WTC11 (cell line): ENCODE results near the gene ERC2. TPM values are rescaled to one million over a fixed set of nuclear protein-coding genes. Genes with fewer than 3 reads are reported as not detected.

ENCODE experiments used
- ATAC-seq: fragments of 200-7000 bp; cut with Tn5 transposase; 2 replicates; pipeline ENCODE4 v1.10.0; 2021; ENCODE audit warnings: mild to moderate bottlenecking, moderate library complexity
- CTCF ChIA-PET: fragments of 300-600 bp; sonication (Branson Sonifier 250); formaldehyde crosslinking; loops from one replicate; lab custom pipeline; 2021; ENCODE audit warnings: antibody characterized with exemption; lab: Charles Lee
- POLR2A ChIA-PET: fragments of 350-600 bp; sonication (Branson Sonifier 250); formaldehyde crosslinking; loops from one replicate; lab custom pipeline; 2021; ENCODE audit warnings: antibody characterized with exemption; lab: Charles Lee
- DNase-seq: peaks from one replicate; pipeline ENCODE4 v3.0.0; 2021; ENCODE audit warnings: low spot score
- H3K27ac Mint-ChIP-seq: 2 replicates; pipeline ENCODE4 v1.8.0; 2021; ENCODE audit warnings: mixed read lengths
- H3K27me3 Mint-ChIP-seq: 2 replicates; pipeline ENCODE4 v1.8.0; 2021; ENCODE audit warnings: low read depth, mild to moderate bottlenecking, moderate library complexity, mixed read lengths
- H3K36me3 Mint-ChIP-seq: 2 replicates; pipeline ENCODE4 v1.8.0; 2021; ENCODE audit warnings: mixed read lengths
- H3K4me1 Mint-ChIP-seq: 2 replicates; pipeline ENCODE4 v1.8.0; 2022; ENCODE audit warnings: mixed read lengths
- H3K4me3 Mint-ChIP-seq: 2 replicates; pipeline ENCODE4 v1.8.0; 2021; ENCODE audit warnings: mild to moderate bottlenecking, moderate library complexity, mixed read lengths
- H3K9me3 Mint-ChIP-seq: 2 replicates; pipeline ENCODE4 v1.8.0; 2021; ENCODE audit warnings: mixed read lengths
- AR ChIP-seq: fragments of 250-450 bp; sonication (Bioruptor Pico); IDR thresholded peaks from 2 replicates; pipeline ENCODE4 v1.9.0; 2021; ENCODE audit warnings: mild to moderate bottlenecking
- ATF1 ChIP-seq: sonication (generic); formaldehyde crosslinking; IDR thresholded peaks from 2 replicates; pipeline ENCODE4 v1.8.1; 2023; ENCODE audit warnings: mild to moderate bottlenecking, moderate library complexity, missing genetic modification reagents
- CDX4 ChIP-seq: fragments of 250-450 bp; sonication (Bioruptor Pico); IDR thresholded peaks from 2 replicates; pipeline ENCODE4 v1.9.0; 2021; ENCODE audit warnings: moderate library complexity, mild to moderate bottlenecking, inconsistent platforms, borderline replicate concordance
- MYBL2 ChIP-seq: sonication (generic); formaldehyde crosslinking; IDR thresholded peaks from 2 replicates; pipeline ENCODE4 v1.8.1; 2023; ENCODE audit warnings: mild to moderate bottlenecking, moderate library complexity, missing genetic modification reagents
- NFE2L1 ChIP-seq: sonication (generic); formaldehyde crosslinking; IDR thresholded peaks from 2 replicates; pipeline ENCODE4 v1.8.1; 2023; ENCODE audit warnings: missing genetic modification reagents
- PRDM15 ChIP-seq: sonication (generic); formaldehyde crosslinking; IDR thresholded peaks from 2 replicates; pipeline ENCODE4 v1.8.0; 2022; ENCODE audit warnings: missing genetic modification reagents
- STAT6 ChIP-seq: sonication (generic); formaldehyde crosslinking; conservative IDR thresholded peaks from 2 replicates; pipeline ENCODE4 v1.8.1; 2023; ENCODE audit warnings: mild to moderate bottlenecking, low read depth, missing genetic modification reagents, moderate library complexity
- TEAD4 ChIP-seq: sonication (generic); formaldehyde crosslinking; IDR thresholded peaks from 2 replicates; pipeline ENCODE4 v1.8.0; 2022; ENCODE audit warnings: mild to moderate bottlenecking, missing genetic modification reagents
- USF1 ChIP-seq: sonication (generic); formaldehyde crosslinking; IDR thresholded peaks from 2 replicates; pipeline ENCODE4 v1.8.0; 2022; ENCODE audit warnings: mild to moderate bottlenecking, missing genetic modification reagents
- ZNF396 ChIP-seq: fragments of 250-450 bp; sonication (Bioruptor Pico); IDR thresholded peaks from 2 replicates; pipeline ENCODE4 v1.8.0; 2021; ENCODE audit warnings: mild to moderate bottlenecking, moderate library complexity, borderline replicate concordance
- ZSCAN18 ChIP-seq: fragments of 250-450 bp; sonication (Bioruptor Pico); IDR thresholded peaks from 2 replicates; pipeline ENCODE4 v2.1.2; 2022; ENCODE audit warnings: mild to moderate bottlenecking, moderate library complexity
- total RNA-seq: library from RNA; stranded (reverse); gene quantifications from 3 replicates; pipeline ENCODE4 v1.2.3, GENCODE V29; 2021

ERC2 gene
- total RNA-seq, 1 experiment from 2014 or later: 23.5 TPM

- ATAC-seq (no peak), DNase-seq (no peak)
- ChIA-PET CTCF (interaction anchor here (1.4 kb wide), 1 partner anchor 115 kb away, joined by 6 read pairs; no protein-coding TSS in a partner anchor), POLR2A (no interaction called here)
- Mint-ChIP-seq H3K36me3 (no peaks in the 10 kb centered on the region), H3K9me3 (no peaks in the 10 kb centered on the region), H3K27ac (no peak overlapping the region), H3K4me3 (no peak overlapping the region), H3K27me3 (no peaks in the 10 kb centered on the region), H3K4me1 (peaks cover 20% of the 10 kb centered on the region)
- TF ChIP-seq TEAD4 (CRISPR knock-in tag) (no peak), MYBL2 (CRISPR knock-in tag) (no peak), CDX4 (CRISPR knock-in tag) (no peak), NFE2L1 (CRISPR knock-in tag) (no peak), ZNF396 (CRISPR knock-in tag) (no peak), USF1 (CRISPR knock-in tag) (no peak), ZSCAN18 (CRISPR knock-in tag) (no peak), PRDM15 (CRISPR knock-in tag) (no peak)
- TF ChIP-seq, all 79 proteins: peak for 0
Observed at GRCh38 chr3:56136514-56136913, 331.8 kb downstream of the ERC2 start.

GRCh38 chr3:56135941-56136340 lies 332.3 kb downstream of the ERC2 start:
- POLR2A ChIA-PET: no interaction called here
- ATAC-seq (no peak), DNase-seq (no peak)
- no peak overlapping the region for H3K27ac Mint-ChIP-seq
- no peak for TF ChIP-seq STAT6 (CRISPR knock-in tag)
- no peak for TF ChIP-seq AR (CRISPR knock-in tag)
- no peak for TF ChIP-seq ATF1 (CRISPR knock-in tag)
- H3K27me3 Mint-ChIP-seq: no peaks in the 10 kb centered on the region
- no peak overlapping the region for H3K4me3 Mint-ChIP-seq
- H3K36me3 Mint-ChIP-seq: no peaks in the 10 kb centered on the region
- CTCF ChIA-PET: interaction anchor here (1.4 kb wide), 1 partner anchor 115 kb away, joined by 6 read pairs; no protein-coding TSS in a partner anchor
- peaks cover 26% of the 10 kb centered on the region for H3K4me1 Mint-ChIP-seq
- no peaks in the 10 kb centered on the region for H3K9me3 Mint-ChIP-seq
